HG03439 (cell line): ENCODE results near the gene PSMD2.

Experiments used
- ATAC-seq: cut with Tn5 transposase; IDR thresholded peaks from one replicate; pipeline ENCODE4 v1.9.1; 2021; ENCODE audit warnings: mild to moderate bottlenecking, moderate library complexity; ENCODE audit not compliant: unreplicated experiment

Gene PSMD2

DNA sequence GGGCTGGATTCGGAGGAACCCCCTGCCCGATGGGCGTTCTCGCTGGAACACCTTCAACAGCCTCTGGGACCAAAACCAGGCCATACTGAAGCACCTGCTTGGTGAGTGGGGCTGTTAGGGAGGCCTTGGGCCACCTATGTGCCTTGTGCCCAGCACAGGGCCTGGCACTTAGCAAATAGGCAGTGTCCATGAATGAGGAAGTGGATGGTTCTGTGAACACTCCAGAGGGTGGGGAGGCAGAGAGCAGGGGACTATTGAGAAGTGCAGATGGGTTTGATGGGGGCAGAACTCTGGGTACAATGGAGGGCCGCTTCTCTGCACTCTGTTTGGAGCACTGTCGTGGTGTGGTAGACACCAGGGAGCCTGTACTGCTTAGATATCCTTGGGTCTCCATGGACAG, 21.7 kb upstream of the PSMD2 start:
- ATAC-seq: no peak

- ATAC-seq: no peak
These were observed 16.1 kb upstream of the PSMD2 start for GRCh38 chr3:184282941-184283340.

DNA sequence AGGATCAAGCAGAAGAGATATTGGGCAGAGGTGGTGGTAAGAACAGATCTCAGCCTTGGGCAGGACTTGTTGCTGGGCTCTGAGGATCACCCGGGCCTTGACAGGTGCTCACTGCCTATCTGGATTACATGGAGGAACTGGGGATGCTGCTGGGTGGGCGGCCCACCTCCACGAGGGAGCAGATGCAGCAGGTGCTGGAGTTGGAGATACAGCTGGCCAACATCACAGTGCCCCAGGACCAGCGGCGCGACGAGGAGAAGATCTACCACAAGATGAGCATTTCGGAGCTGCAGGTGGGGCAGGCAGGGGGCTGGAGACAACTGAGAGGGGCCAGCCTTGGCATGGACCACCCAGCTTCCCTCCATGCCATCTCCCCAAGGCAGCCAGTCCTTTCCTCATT, 15.4 kb upstream of the PSMD2 start:
- ATAC-seq: no peak

- no peak for ATAC-seq
These were observed 14.3 kb upstream of the PSMD2 start for GRCh38 chr3:184284696-184285095.

DNA sequence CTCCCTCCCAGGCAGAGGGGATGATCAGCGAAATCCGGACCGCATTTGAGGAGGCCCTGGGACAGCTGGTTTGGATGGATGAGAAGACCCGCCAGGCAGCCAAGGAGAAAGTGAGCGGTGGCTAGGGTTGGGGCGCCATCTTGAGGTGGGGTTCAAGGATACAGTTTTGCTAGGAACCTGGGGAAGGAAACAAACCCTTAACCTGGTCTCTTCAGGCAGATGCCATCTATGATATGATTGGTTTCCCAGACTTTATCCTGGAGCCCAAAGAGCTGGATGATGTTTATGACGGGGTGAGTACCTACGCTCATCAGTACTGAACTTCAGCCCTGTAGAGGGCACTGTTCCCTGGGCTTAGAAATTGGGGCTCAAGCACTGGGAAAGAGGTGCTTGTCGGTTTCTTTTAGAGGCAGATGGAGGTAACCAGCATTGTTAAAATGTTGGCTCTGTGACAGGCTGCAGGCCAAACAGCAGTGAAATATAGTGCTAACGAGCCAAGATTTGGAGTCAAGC, 9.6 kb upstream of the PSMD2 start:
- ATAC-seq: no peak

DNA sequence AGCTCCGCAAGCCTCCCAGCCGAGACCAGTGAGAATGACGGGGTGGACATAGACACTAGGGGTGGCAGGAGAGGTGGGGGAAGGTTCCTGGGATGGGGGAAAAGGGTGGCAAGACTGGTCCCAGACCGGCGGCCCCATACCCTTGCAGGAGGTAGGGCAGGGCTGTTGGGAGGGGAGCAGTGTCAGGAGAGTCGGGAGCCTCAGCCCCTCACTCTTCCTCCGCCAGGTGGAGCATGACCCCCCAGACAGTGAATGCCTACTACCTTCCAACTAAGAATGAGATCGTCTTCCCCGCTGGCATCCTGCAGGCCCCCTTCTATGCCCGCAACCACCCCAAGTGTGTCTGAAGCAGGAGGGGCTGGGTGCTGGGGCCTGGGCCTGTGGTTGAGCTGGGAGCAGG, 8.7 kb upstream of the PSMD2 start:
- no peak for ATAC-seq

GRCh38 chr3:184291044-184291737, 7.8 kb upstream of the PSMD2 start:
- no peak for ATAC-seq

GRCh38 chr3:184291738-184292445, 7.1 kb upstream of the PSMD2 start:
- ATAC-seq: no peak

- no peak for ATAC-seq
These were observed 3.3 kb upstream of the PSMD2 start for GRCh38 chr3:184295771-184296170.

DNA sequence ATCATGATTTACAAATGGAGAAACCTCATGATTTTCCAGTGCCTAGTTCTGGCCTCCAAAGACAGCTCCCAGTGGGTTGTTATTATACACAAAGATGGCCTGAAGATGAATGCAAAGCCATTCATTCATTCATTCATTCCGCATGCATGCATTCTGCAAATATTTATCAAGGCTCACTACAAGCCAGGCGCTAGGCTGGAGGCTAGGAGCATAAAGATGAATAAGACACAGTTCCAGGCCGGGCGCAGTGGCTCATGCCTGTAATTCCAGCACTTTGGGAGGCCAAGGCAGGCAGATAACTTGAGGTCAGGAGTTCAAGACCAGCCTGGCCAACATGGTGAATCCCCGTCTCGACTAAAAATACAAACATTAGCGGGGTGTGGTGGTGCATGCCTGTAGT, 2.4 kb upstream of the PSMD2 start:
- ATAC-seq: no peak

DNA sequence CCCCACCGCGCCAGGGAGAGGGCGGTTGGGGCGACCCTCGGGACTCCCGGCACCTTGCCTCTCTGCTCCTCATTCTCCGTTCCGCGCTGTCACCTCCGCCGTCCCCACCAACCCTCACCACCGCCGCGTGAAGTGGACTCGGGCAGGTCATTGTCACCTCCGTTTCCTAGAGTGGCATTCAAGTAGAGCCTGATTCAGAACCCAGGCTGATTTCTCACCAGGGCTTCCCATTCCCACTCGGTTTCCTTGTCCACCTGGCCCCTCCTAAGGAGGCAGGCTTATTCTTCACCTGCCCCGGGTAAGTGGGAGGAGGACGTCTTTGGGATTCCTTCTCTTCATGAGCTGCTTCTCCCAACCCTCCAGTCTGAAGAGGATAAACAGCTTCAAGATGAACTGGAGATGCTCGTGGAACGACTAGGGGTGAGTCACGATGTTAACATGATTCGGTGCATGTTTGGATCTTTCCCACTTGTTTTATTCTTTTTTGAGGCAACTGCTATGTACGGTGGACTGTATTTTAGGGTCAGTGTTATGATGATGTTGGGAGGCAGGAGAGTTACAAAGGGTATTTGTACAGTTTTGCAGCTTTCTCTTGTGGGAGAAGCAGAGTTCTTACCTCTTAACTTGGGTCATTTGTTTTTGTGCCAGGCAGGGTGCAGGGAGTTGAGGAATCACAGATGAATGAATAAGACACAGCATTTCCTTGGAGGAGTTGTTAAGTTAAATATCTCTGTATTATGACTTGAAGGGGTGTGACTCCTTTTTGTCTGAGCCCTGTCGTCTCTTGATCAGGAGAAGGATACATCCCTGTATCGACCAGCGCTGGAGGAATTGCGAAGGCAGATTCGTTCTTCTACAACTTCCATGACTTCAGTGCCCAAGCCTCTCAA, 692 bp downstream of the PSMD2 start:
- no peak for ATAC-seq

DNA sequence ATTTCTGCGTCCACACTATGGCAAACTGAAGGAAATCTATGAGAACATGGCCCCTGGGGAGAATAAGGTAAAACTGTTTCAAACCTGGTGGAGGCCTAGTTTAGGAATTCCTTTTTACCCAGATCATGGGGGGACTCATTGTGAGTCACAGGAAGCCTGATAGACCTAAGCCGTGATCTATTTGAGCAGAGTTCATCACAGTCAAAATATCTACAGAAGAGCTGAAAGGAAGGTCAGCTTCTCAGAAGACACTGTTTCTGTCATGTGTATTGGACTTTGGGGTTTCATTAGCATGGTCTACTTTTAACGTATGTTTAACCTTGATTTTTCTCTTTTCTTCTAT, 1.3 kb downstream of the PSMD2 start:
- ATAC-seq: no peak

- ATAC-seq: no peak
These were observed 6.5 kb downstream of the PSMD2 start for GRCh38 chr3:184305577-184305976.

GRCh38 chr3:184306341-184306972, 7.4 kb downstream of the PSMD2 start:
- ATAC-seq: no peak

DNA sequence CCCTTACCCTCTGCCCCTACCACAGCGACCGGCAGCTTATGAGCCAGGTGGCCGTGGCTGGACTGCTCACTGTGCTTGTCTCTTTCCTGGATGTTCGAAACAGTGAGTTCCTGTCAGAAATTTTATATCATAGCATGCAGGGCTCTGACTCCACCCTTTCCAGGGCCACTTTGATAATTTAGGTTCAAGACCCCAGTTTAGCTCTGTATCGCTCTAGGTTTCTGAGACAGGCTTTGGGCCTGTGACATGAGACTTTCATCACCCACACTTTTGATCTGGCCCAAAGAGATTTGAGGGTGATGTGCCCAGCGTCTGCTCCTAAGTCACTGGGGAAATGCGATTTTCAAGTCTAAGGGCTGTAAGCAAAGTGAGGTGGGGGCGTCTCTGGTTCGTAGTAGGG, 8.9 kb downstream of the PSMD2 start:
- ATAC-seq: no peak

GRCh38 chr3:184308744-184309143, 9.7 kb downstream of the PSMD2 start:
- ATAC-seq: no peak

- no peak for ATAC-seq
These were observed 12.6 kb downstream of the PSMD2 start for GRCh38 chr3:184311633-184312032.

DNA sequence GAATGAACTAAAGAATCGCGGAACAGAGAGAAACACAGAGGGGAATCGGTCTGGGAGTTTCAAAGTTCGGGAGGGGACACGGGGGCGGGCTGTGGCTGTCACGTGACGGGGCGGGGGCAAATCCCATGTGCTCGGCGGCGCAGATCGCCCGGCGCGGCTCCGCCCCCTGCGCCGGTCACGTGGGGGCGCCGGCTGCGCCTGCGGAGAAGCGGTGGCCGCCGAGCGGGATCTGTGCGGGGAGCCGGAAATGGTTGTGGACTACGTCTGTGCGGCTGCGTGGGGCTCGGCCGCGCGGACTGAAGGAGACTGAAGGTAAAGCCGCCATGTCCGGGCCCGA, 15.3 kb downstream of the PSMD2 start, which contains the start of gene EIF4G1:
EIF4G1 (plus strand) TSS at position 244 of the 337 bp plus-strand sequence. CDS start 1,191 bp downstream, outside the sequence.
- ATAC-seq: peak; percentile 80

- ATAC-seq: peak; percentile 34
These were observed 15.9 kb downstream of the PSMD2 start for GRCh38 chr3:184314700-184315542.

DNA sequence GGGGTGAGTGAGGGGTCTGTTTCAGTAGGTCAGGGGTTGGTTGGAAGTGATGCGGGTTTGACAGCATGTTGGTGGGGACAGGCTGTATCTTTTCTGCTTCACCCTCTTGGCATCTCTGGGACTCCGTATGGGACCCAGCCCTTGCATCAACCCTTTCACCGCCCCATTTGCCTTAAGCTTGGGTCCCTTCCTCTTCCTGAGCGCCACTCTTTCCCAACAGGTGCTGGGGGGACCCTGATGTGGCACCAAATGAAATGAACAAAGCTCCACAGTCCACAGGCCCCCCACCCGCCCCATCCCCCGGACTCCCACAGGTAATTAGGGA, 16.5 kb downstream of the PSMD2 start:
- ATAC-seq: no peak
